Stimulated activated CD4-positive, alpha-beta T cell treated with anti-CD3 and anti-CD28 coated beads, TNF-alpha, amount 100 ng/mL, for 1 hour (primary cell): ENCODE data around the gene DNAI7.

ENCODE experiments used
- DNase-seq, 3 donors: peaks; one replicate each; pipeline ENCODE4 v3.0.0-alpha.2; 2020; ENCODE audit warnings: low read depth in 3 of 3, low spot score in 1 of 3

Gene DNAI7, protein sequence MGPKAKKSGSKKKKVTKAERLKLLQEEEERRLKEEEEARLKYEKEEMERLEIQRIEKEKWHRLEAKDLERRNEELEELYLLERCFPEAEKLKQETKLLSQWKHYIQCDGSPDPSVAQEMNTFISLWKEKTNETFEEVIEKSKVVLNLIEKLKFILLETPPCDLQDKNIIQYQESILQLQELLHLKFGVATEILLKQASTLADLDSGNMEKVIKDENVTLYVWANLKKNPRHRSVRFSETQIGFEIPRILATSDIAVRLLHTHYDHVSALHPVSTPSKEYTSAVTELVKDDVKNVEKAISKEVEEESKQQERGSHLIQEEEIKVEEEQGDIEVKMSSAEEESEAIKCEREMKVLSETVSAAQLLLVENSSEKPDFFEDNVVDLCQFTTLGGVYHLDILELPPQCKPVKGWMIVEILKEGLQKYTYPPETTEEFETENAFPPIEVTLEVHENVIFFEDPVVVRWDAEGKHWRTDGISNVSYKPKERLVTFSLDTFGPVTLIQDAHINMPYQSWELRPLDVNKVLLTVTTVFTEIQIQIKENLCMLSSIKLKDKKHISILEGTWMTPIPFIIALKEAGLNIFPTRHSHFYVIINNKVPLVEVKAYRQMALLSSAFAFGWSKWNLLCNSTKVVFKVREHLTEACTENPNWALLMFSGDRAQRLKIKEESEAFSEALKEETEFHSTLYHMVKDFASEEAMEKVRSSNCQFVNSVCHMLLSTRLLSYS

DNA sequence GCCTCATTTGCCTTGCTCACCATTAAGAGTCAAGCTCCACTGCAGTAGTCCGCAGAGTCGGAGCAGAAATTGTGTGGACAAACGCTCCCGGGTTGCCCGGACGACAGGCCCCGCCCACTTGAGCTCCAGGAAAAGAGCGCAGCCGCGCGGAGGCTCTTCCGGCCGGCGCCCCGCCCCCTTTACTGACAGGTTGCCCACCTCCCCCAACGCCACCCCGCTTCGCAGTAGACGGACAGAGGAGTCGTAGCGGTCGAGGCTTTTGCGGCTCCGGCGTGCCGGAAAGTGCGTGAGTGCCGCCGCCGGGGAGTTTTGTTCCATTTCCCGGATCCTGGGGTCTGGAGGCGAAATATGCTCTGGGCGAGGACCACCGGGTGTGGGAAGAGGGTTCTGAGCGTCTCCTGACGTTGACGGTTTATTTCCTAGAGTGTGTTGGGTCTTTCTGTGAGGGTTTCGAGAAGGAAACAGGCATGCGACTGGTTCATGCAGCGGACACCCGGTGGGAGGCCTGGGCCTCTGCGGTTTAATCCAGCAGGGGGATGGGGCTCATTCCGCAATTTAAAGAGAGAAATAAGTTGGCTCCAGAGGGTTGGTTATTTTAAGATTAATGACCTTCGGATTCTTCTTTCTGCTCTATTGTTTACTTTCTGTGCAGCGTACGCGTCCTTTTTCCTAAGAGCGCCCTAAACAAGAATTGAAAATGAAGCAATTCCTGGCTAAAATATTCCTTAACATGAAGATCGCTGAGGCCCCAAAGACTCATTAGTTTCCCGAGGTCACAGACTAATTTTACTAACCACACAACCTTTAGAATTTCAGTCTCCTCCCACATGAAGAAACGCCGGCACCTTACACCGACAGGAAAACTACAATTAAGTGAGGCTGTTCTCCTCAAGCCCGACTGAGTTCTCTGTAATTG, at the start of gene DNAI7, which contains the start of gene ETFRF1:
DNAI7 (minus strand) TSS at position 105 of the 916 bp plus-strand sequence; CDS start at position 23, 82 bp downstream.
ETFRF1 (plus strand) TSS at position 182 of the 916 bp plus-strand sequence. CDS start 8,720 bp downstream, outside the sequence.
- peak; percentile 83 to 90 (median 84) for DNase-seq

DNA sequence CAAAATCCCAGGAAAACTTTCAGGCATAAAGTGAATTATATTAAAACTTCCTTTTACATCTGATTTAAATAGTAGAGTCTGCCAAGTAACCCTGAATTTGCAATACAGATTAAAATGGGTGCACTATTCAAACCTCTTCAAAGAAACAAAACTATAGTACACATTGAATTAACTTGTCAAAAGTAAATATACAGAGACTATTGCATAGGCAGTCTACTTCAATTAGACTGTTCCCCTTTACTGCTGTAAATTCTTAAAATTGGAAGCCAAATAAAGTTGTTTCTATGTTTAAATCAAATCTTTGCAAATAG, 48.7 kb upstream of the DNAI7 start:
- DNase-seq, result no peak

DNA sequence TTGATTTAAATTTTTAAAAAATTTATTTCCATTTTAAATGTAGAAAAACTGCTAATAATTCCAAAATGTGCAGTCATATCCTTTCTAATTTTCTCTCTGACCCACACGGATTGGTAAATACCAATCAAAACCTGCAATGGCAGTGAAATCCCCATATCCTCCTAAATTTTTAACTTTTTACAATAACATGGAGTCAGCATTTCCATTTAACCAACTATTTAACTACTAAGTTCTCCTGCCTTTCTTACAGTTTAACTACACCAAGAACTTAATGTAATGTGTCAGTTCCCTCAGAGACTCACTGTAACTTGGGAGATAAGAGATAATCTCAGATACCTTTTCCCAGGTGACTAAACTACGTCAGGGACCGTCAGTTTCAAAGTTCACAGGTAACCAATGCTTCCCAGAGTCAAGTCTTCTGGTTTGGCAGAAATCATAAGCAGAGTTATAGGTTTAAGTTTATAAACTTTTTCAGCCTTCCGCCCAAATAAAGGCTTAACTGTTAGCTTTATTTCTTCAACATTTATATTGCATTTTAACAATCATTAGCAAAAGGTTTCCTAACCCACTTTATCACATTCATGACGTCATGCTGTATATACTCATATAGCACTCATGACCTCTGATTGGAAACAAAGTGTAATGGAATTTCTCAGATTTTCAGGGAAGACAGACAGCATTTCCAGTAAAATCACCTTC, 48.2 kb upstream of the DNAI7 start:
- no peak for DNase-seq

DNA sequence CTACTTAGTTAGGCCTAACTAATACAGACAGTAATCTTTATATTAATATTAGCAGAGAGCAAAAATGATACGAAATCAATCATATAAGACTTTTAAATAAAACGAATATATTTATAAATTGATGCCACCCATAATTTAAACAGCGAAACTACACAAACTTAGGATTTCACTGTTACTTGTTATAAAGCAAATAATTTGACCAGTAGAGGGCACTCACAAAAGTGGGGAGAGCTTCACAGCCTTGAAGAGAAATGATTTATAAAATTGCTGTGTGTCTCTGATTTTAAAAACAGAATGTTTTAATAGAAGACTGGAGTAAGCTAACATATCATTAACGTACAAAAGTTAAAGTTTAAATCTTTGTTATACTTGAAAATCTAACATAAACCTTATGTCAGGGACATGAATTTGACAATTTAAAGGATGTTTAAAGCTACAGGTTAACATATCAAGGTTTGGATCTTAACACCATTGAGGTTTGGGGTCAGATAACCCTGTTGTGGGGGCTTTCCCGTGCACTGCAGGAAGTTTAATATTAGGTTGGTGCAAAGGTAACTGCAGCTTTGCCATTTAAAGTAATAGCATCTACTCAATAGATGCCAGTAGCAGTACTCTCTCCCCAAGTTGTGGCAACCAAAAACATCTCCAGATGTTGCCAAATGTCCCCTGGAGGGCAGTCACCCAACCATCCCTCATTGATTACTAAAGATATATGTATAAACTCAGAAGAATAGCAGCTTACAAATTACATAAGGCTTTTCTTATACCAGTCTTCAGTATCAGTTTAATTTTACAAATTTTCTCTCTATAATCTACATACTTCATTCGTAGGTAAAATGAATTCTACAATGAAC, 46.4 kb upstream of the DNAI7 start:
- DNase-seq, result no peak

DNA sequence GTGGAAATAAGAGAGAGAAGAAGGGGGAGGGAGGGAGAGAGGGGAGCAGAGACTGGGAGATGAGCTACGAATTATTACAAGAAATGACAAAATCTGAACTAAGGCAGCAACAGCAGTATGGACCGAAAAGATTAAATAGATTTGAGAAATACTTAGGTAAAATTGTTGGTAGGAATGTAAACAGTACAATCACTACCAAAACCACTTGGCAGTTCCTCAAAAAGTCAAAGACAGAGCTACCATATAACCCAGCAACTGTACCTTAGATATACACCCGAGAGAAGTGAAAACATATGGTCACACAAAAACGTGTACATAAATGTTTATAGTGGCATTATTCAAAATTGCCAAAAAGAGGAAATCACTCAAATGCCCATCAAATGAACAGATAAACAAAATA, 41.7 kb upstream of the DNAI7 start:
- no peak for DNase-seq

DNA sequence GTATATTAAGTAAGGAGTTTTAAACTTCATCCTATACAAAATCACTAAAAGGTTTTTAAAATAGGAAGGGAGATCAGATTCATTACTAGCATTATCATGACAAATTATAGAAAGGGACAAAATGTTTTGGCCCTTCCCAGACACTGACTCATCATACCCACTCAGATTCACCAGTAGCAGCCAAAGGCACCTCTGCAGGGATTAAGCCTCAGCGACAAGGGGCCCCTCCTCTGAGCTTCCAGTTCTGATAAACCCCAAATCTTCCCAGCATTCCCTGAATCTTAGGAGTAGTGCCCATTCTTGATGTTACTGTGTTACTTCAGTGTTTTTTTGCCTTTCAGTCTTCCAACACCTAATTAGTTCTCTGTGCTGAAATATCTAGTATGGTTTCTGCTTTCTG, 41.2 kb upstream of the DNAI7 start:
- DNase-seq, result no peak

DNA sequence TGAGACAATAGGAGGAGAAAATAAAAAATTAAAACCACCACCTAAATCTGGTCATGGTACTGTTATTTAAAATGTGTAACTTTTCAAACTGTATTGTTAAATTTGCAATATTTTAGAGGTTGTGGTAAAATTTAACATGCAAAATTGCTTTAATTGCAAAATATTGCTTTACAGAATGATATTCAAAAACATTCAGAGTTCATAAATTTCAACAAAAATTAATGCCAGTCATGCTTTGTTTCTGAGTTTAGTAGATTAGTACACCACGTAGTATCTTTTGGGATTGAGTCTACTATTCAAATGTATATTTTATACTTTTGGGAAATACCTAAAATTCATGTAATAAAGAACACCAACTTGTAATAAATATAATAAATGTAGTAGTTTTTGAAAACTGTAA, 18.4 kb upstream of the DNAI7 start:
- no peak for DNase-seq

DNA sequence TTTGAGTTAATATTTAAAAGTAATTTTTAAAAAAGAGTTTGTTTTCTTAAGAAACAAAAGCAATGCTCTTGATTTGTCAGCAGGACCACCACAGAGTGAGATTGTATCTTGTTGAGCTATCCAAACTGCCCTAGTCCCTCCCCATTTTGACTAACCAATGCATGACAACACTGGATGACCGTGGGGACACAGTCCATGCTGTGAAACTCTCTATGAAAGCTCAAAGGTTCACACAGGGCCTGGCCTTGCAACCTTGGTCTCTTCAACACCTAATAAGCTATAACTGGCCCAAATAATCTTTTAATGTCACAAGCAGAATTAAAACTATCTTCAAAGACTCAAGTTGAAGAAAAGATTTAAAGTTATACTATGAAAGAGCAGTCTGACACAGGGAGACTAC, 13.6 kb upstream of the DNAI7 start:
- DNase-seq, result no peak

DNA sequence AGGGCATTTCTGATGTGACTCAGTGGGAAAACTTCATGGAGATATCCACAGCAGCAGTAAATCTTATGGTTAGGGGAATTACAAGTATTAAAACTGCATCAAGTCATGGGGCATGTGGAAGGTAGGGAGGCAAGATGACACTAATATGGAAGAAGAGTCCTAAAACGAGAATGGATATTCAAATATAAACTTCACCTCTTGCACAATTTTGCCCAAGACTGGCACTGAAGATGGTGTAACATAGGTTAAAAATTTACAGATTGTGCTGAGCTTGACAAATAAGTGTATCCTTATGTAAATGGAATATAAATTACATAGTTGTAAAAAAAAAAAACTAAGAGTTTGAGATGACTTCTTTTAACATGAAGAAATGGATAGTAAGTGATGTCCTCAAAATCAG, 12.9 kb upstream of the DNAI7 start:
- no peak for DNase-seq

DNA sequence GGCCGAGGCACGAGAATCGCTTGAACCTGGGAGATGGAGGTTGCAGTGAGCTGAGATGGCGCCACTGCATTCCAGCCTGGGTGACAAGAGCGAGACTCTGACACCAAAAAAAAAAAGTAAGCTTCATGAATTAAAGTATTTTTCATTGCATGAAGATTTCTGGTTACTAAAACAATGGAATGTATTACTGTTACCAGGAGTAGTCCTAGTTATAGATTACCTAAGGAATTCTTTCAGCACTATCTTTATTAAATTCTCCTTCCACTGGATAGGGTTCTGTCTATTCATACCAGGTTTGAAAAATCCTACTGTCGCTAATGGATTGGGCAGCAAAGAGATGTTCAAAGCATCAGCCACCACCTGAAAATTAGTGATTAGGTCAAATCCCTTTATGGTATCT, 12.5 kb upstream of the DNAI7 start:
- DNase-seq, result no peak

DNA sequence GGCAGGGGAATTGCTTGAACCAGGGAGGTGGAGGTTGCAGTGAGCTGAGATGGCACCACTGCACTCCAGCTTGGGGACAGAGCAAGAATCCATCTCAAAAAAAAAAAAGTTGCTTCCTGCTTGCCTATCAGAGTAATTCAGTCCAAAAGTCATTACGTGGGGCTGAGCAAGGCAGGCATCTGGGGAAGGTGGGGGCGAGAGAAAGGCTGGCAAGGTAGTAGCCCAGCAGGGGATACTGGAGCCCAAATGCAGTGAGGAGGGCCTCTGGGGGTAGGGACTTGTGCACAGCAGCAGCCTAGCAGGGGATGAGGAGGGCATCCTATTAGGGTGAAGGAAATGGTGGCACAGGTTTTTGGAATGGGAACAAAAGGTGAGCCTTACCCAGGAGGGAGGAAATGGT, 7.2 kb upstream of the DNAI7 start:
- DNase-seq, result no peak

DNA sequence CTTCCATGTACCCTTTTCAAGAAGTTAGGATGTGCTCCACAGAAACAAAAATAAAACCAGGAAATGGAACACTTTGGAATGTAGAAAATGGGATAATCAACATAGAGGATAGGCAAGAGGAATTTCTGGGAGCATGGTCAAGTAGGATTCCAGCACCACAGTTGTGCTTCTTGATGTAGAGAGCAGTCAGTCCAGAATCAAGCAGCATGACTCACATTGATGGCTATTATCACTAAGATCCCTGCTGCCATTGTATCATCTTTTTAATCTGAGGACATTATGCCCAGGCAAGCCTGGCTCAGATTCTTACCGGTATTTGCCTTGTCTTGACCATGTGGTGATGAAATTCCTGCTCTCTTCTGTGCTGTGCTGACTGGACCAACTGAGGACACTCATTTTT, 5.7 kb upstream of the DNAI7 start:
- no peak for DNase-seq

DNA sequence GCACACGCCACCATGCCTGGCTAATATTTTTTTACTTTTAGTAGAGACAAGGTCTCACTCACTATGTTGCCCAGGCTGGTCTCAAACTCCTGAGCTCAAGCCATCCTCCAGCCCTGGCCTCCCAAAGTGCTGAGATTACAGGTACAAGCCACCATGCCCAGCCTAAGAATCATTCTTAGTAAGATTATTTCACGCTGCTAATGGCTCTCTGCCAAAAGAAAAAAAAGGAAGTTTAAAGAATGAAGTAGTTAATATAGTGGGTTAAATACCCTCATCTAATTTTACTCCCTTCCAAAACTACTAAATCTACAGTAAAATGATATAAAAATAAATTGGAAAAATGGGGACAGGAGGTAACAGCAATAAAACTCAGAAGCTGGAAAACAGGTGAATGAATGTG, 2.6 kb upstream of the DNAI7 start:
- no peak for DNase-seq

DNA sequence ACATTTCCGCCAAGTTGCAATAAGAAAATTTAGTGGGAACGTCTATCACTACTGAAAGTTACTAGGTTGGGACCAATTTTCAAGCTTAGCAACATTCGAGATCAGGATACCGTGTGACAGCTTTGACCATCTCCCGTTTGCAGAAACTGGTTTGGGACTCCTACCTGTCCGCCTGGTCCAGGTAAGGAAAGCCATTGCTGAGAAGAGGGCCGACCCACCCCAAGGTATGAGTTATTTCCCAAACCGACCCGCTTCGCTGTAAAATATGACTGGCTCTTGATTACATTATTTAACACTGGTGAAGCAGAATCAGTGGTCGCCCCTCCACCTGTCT, 271 bp downstream of the DNAI7 start:
- no peak for DNase-seq

DNA sequence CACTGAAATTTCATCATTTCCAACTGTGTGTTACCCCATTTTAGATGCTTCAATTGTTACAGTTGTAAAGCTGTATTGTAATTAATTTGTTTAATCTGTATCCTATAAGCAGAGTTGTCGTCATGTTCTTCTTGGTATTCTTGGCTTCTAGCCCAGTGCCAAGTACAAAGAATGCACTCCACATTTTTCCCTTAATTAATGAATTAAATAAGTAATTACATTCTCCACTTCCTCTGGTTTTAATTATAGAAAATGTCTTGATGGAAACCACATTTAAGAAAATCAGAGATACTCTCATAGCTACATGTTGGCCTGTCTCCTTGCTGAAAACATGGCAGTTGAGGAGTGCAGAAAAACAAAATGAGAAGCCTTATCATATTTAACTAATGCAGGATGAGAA, 746 bp downstream of the DNAI7 start:
- no peak for DNase-seq

DNA sequence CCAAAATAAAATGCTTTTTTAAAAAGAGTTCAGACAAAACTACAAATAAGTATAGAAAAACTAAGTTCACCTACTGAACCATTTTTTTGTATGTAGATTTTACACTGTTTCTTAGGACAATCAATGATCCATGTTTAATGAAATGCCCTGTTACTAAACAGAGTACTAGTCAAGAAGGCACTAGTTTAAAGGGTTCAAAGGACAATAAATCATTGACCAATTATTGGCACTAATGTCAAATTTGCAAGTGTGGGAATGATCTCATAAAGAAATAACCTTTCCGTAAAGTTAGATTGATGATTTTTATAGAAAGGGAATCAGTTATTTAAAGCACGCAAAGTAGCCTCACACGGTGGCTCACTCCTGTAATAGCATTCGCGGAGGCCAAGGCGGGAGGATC, 4.2 kb downstream of the DNAI7 start:
- DNase-seq, result no peak

DNA sequence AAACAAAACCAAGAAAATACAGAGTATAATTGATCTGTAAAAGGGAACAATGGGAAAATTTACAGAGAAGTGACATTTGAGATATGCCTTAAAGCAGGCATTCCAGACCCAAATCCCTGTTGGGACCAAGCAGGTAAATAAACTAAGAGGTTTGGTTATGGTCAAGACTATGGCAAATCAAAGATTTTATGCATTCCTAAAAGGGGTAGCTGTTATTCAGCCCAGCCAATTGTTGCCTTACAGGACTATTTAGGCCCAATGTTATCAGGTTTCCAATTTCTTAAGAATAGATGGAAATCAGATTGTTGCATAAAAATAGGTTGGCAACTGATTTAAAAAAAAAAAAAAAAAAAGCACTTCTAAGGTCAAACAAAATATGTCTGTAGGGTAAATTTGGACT, 5.3 kb downstream of the DNAI7 start:
- no peak for DNase-seq

DNA sequence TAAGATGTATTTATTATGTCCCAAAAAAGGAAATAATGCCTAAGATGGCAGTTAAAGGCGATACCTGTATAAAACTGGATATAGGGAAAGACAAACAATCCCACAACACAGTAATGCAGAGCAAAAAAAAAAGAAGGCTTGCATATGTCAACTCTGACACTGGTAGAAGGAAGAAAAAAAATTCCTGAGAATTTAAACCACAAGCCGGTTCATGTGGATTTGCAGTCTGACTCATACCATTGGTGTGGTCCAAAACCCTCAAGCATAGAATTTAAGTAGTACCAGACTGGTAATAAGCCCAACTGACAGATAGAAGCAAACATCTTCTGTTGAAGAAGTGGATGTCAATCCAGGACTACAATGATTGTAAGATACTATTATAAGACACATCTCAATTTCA, 7.2 kb downstream of the DNAI7 start:
- no peak for DNase-seq

DNA sequence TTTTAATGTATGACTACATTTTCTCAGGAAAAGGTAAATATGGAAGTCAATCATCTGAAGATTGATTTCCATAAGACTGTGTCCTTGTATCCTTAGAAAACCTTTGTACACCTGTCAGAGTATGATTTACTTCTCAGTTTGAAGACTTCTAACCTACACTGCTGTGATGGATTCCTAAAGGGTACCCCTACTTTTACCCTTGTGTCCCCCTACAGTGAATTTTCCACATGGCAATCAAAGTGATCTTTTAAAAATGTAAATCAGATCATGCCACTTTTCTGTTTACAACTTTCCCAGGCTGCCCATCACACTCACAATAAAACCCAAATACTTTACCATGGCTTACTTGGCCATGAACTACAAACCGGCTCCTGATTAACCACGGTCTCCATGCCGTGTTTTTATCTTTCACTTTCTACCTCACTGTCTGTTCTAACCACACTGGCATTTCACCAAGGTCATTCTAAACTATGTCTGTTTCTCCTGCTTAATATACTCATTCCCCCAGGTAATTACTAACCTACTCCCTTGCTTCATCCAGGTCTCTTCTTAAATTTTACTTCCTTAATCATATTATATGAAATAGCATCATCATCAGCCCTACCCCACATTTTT, 8.1 kb downstream of the DNAI7 start:
- DNase-seq, result no peak
